ENCODE measurements around the gene SORL1-AS1.
"Not testable (repeated sequence)": the region's sequence is repeated elsewhere in the genome, so short reads cannot be mapped to it uniquely, and the experiment has no call there.

The SORL1-AS1 gene

GRCh38 chr11:121426476-121427399 lies 26.0 kb downstream of the SORL1-AS1 start:
- DNase-seq: no peak

DNA sequence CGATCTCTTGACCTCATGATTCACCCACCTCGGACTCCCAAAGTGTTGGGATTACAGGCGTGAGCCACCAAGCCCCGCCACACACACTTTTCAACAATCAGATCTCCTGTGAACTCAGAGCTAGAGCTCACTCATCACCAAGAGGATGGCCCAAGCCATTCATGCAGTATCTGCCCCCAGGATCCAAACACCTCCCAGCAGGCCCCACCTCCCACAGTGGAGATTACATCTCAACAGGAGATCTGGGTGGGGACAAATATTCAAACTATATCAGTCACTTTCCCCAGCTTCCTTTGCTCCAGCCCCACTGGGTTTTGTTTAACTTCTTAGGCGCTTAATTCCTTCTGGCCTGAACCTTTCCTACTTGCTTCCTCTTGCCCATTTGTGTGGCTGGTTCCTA lies 26.9 kb downstream of the SORL1-AS1 start:
- no peak for DNase-seq

GRCh38 chr11:121422675-121423074 lies 30.1 kb downstream of the SORL1-AS1 start:
- DNase-seq: no peak

DNA sequence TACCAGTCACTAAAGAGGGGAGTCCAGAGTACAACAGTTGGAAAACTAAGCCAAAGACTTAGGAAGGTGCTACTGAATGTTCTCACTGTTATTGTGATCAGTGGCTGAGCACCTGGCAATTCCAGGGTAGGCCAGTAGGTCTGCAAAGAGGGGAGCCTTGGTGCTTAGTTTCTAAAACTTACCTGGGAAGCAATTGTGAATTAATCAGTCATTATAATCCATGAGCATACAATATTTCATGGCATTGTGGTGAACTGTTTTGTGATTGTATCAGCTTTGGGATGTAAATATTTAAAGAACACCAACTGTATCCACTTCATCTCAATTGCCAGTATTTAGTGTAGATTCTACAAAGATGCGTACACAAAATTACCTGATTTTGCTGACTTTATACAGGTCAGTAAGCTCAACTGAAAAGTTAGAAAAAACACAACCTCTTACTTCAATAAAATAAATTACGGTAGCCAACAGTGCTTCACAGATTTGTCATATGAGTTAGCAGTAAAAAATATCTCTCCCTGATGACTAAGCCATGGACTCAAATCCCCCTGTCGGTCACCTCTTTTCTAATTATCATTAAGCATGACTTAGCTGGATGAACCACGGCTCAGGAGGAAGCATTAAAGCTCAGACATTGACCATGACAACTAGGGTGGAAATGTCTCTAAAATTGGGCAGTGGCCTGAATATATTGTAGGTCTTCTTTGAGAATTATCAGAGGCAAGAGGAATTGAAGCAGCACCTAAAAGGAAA lies 31.4 kb downstream of the SORL1-AS1 start:
- no peak for DNase-seq

GRCh38 chr11:121420398-121420797 lies 32.4 kb downstream of the SORL1-AS1 start:
- no peak for DNase-seq

DNA sequence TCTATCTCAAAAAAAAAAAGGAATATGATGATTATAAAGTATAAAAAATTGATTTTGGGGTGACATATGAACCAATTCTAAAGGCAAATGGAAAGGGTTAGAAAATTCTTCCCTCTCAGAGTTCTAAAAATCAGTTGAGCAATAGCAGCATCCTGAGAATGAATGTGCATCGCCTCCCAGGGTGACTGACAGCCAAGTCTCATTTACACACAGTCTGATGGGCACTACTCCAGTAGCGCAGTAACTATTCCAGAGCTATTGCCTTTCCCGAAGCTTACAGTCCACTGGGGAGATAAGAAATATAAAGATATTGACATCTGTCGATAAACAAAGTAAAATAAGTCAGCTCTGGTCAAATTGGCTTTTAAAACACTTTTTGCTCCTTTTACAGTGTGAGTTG lies 32.9 kb downstream of the SORL1-AS1 start:
- no peak for DNase-seq

- no peak for DNase-seq
Observed at GRCh38 chr11:121418625-121419114, 34.1 kb downstream of the SORL1-AS1 start.

GRCh38 chr11:121417607-121418006 lies 35.2 kb downstream of the SORL1-AS1 start:
- no peak for DNase-seq

DNA sequence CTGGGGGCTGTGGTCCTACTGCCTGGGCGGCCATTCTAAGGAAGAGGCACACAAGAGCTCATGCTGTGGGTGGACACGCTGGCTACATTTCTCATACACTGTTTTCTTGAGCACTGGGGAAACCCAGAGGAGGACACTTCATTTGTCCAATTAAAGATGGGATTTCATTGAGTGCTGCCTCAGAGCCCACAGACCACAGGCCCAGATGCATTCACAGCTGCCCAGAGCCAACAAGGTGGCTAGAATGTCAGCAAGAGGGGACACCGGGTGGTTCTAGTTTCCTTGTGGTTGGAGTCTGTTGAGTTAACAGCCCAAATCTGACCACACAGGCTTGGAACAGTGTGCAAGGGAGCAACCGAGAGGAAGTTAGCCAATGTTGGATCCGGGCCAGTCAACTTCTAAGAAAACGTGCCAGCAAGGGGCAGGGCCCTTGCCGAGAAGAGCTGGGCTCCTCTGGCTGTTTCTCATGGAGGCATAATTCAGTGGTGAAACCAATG lies 35.7 kb downstream of the SORL1-AS1 start:
- DNase-seq: no peak

GRCh38 chr11:121415856-121416255 lies 36.9 kb downstream of the SORL1-AS1 start:
- DNase-seq: no peak

DNA sequence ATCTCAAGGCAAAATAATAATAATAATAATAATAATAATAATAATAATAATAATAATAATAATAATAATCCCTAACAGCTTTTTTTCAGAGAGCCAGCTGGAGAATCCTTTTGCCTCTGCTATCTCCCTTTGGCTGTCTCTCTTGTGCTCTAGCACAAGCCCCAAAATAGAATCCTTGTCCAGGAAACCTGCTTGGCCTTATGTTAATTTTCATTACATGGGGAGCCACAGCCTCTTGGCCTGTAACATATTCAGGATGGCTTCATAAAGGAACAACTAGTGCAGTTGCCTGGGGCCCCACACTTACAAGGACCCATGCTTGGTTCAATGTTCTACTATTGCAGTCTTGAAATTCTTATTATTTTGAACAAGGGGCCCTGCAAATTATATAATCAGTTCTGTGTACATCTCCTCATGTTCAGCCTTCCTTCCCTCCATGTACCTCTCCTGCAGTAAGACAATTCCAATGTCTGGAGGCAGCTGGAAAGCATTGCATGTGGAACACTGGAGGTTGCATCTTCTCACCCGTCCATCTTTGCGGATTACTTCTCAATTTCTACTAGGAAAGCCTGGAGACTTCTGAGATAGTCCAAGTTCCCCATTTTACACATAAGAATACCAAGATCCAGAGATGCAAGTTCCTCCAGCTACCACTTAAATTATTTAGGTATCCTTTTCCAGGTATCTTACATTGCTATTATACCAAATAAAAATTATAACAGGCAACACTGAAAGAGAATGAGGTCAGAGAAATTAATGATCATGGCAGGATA lies 38.4 kb downstream of the SORL1-AS1 start:
- no peak for DNase-seq

DNA sequence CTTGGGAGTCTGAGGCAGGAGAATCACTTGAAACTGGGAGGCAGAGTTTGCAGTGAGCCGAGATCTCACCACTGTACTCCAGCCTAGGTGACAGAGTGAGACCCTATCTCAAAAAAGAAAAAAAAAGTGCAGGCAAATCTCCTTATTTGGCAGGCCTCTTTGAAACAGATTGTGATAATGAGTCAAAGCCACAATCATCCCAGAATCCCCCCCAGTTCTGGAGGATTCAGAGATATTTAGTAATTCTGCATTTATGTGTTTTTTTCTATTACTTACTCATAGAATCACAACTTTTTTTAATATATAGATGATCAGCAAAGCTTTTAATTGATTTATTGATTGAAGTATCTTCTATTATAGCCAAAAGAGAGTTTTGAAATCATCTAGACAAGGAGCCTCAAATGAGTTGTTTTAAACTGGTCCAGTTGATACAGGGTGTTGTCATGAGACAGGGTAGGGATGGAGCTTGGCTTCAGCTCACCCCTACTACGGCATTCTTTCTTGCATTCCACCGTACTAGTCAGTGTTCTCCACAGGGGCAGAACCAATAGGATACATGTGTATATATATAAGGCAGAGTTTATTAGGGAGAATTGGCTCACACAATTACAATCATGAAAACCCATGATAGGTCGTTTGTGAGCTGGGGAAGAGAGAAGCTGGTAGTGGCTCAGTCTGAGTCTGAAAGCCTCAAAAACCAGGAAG lies 39.9 kb downstream of the SORL1-AS1 start:
- DNase-seq: no peak

DNA sequence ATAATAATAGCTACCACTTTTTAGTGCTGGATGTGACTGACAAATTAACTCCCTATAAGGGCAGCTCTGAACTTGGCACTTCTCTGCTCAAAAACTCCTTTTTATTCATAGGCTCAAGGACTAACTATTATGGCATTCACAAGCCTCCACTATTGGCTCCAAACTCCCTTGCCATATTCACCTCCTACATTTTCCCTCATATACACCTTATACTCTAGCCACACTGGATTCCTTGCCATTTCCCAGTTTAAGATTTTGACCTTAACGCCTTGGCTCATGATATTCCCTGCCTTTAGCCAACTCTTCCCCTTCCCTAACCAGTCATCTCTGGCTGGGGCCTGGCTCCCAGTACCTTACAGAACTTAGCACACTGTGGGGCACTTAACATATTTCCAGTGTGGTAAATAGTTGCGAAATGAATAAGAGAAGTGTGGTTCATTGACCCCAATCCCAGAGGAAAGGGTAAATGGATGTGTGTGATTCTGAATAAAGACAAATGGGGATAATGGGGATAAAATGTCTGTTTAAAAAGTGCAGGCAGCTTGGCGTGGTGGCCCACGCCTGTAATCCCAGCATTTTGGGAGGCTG lies 40.7 kb downstream of the SORL1-AS1 start:
- DNase-seq: no peak

DNA sequence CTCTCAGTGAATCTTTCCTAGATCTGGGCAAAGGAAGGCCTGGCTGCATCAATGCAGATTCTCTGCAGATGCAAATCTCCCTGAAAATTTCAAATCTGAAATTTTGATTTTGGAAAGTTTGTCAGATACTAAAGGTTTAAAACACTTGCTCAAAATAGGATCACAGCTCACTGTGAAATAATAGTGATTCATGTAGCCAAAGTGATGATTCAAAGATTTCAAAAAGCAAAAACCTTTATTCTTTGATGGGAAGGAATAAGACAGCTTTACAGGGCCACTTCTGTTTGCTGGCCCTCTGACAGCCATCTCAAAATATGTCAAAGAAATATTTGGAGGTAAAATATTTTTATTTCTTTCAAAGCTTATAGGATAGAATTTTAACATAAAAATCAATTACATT lies 41.4 kb downstream of the SORL1-AS1 start:
- not testable (repeated sequence) for DNase-seq

DNA sequence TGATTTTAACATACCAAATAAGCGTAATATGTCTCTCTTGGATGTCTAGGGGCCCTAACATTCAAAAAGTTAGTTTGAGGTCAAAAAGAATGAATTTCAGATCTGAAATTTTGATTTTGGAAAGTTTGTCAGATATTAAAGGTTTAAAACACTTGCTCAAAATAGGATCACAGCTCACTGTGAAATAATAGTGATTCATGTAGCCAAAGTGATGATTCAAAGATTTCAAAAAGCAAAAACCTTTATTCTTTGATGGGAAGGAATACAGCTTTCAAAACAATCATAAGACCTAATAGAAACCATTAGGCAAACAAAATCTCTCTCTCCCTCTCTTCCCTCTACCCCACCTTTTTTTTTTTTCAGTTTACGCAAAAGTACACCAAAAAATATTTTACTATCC lies 42.7 kb downstream of the SORL1-AS1 start:
- DNase-seq: not testable (repeated sequence)

DNA sequence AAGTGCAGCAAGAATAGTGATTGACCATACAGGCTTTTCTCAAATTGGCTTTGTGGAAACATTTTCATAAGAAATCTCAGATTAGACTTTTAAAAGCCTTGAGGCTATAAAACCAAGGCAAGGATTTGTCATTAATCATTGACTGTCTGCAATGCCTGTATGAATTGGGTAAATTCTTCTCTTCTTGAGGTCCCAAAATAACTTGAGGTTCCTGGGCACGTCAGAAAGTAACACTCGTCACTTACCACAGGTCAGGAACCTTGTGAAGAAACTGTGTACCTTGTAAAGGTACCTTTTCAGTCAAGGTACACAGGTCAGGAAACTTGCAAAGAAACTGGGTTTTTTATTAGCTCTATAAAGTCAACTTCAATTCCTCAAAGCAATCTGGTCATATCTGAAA lies 43.9 kb downstream of the SORL1-AS1 start:
- no peak for DNase-seq

DNA sequence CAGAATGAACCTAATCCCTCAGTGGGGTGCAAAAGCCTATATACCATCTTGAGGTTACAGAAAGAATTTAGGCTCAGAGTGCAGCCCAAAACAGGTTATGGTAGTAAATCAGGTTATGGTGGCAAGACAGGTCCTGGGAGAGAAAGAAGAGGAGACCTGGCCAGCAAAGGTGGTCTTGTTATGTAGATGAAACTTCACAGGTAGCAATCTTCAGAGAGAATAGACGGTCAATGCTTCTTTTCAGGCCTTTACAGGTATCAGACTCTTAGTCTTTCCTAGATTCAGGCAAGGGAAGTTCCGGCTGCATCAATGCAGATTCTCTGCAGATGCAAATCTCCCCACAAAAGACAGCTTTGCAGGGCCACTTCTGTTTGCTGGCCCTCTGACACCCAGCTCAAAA lies 46.5 kb downstream of the SORL1-AS1 start:
- DNase-seq: no peak

- no peak for DNase-seq
Observed at GRCh38 chr11:121405646-121406045, 47.1 kb downstream of the SORL1-AS1 start.

- no peak for DNase-seq
Observed at GRCh38 chr11:121394785-121395184, 58.0 kb downstream of the SORL1-AS1 start.

DNA sequence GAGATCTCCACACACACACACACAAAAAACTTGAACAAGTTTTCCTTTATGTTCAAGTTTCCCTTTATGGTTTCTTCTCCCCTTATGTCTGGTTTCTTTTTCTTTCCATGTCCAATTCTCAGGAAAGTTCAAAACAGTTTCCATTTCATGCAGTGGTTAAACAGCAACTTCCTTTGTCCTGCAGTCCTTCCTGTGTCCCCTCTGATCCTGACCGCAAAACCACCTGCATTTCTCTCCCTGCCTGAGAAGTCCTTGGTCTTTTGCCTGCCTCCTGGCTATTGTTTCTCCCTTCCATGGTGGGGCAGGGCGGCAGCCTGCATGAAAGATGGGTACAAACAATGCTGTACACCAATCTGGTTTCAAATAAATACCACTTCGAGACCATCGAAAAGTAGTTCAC lies 58.9 kb downstream of the SORL1-AS1 start:
- no peak for DNase-seq

DNA sequence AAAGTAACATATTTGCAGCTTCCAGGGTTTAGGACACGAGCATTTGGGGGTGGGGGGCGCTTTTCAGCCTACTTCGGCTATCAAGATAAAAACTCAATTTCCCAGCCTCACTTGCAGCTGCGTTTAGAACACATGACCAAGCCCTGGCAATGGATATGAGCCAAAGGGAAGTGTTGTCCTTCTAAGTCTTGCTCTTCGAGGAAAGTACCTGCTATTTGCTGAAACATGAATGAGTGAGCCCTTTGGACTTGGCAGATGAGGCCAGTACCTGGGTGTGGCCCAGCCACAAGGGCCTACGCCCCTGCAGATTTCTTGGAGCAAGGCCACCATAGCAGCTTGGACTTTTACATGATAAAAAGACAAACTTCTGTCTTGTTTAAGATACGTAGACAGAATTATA lies 60.9 kb downstream of the SORL1-AS1 start:
- no peak for DNase-seq

DNA sequence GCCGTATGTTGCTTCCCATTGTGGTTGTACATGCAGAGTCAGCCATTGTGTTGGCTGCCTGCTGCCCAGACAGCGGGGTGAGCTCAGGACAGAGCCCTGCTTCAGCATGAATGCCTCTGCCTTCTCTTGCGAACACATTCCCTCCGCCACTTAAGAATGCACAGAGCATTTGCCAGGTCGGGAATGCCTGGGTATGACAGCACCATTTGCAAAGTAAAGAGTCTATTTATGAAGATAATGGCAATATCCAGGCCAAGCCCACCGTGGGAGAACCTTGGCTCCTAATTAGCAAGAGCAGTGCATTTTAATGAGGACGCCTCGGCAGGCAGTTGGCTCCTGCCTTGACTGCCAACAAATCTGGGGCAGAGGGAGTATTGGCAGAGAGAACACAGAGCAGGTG lies 63.1 kb downstream of the SORL1-AS1 start:
- peak; percentile 55 for DNase-seq

Measured in NCI-H1436 (cell line).